GM12878 (cell line): Measurements from ENCODE around the gene MRPL33. TPM values are rescaled to one million over a fixed set of nuclear protein-coding genes. Genes with fewer than 3 reads are reported as not detected.
"Not testable (repeated sequence)": the region's sequence is repeated elsewhere in the genome, so short reads cannot be mapped to it uniquely, and the experiment has no call there.

Source experiments
- ATAC-seq: fragments of 200-7000 bp; cut with Tn5 transposase; 3 replicates; pipeline ENCODE4 v1.9.1; 2020; ENCODE audit warnings: mild to moderate bottlenecking, moderate library complexity
- BruUV-seq: library from RNA; stranded (reverse); fragments of 400-500 nt; replicated peaks from 2 replicates; lab custom pipeline; 2021; lab: Mats Ljungman, UMichigan
- CTCF ChIA-PET: fragments of 300-600 bp; sonication (Branson Sonifier 250); formaldehyde crosslinking; extraction: SDS; loops from one replicate; lab custom pipeline; 2021; ENCODE audit warnings: inconsistent platforms; lab: Yijun Ruan, JAX
- POLR2A ChIA-PET: fragments of 350-600 bp; formaldehyde crosslinking; extraction: SDS; loops from one replicate; lab custom pipeline; 2021; ENCODE audit warnings: inconsistent platforms; lab: Charles Lee
- RAD21 ChIA-PET: fragments of 300-600 bp; sonication (Branson Sonifier 250); formaldehyde crosslinking; loops from one replicate; lab custom pipeline; 2023; ENCODE audit warnings: antibody characterized with exemption; ENCODE audit not compliant: unreplicated experiment; lab: Charles Lee
- SMC1A ChIA-PET: fragments of 300-600 bp; sonication (Branson Sonifier 250); formaldehyde crosslinking; loops from one replicate; lab custom pipeline; 2023; ENCODE audit not compliant: unreplicated experiment, uncharacterized antibody; lab: Charles Lee
- DNase-seq: peaks from one replicate; pipeline ENCODE4 v3.0.0-alpha.2; 2011; ENCODE audit warnings: low read depth, low spot score
- FAIRE-seq: peaks from 3 replicates; lab custom pipeline; 2011; peaks lifted over from hg19 to GRCh38; lab: Jason Lieb, UNC
- H2AFZ ChIP-seq: 2 replicates; pipeline ENCODE4 v1.6.0; 2011; ENCODE audit warnings: low read depth, low read length, control low read depth; ENCODE audit not compliant: control insufficient read depth
- H3K27ac ChIP-seq: 2 replicates; pipeline ENCODE4 v1.5.1; 2011; ENCODE audit warnings: control low read depth; ENCODE audit not compliant: control insufficient read depth, insufficient read depth
- H3K27me3 ChIP-seq, 2 experiments: replicated peaks in 1 of 2; 2 replicates each; pipeline versions ENCODE4 v1.6.0 to v1.6.1; 2011; ENCODE audit warnings: low read length in 1 of 2; ENCODE audit not compliant: control insufficient read depth in 2 of 2, insufficient read depth in 2 of 2
- H3K36me3 ChIP-seq, 2 experiments: 2 replicates each; pipeline ENCODE4 v1.5.1; 2011; ENCODE audit warnings: low read length in 1 of 2; ENCODE audit not compliant: control insufficient read depth in 2 of 2, insufficient read depth in 2 of 2
- H3K4me1 ChIP-seq: 2 replicates; pipeline ENCODE4 v1.6.1; 2011; ENCODE audit warnings: mild to moderate bottlenecking, low read length, moderate library complexity, mixed read lengths; ENCODE audit not compliant: control insufficient read depth, insufficient read depth
- H3K4me2 ChIP-seq: 2 replicates; pipeline ENCODE4 v1.6.0; 2011; ENCODE audit warnings: control low read depth; ENCODE audit not compliant: control insufficient read depth, insufficient read depth
- H3K4me3 ChIP-seq: fragments of 200-600 bp; sonication (generic); 2 replicates; pipeline ENCODE4 v1.5.1; 2016
- H3K79me2 ChIP-seq: 2 replicates; pipeline ENCODE4 v1.6.0; 2011; ENCODE audit warnings: low read length; ENCODE audit not compliant: control insufficient read depth, insufficient read depth
- H3K9ac ChIP-seq: 2 replicates; pipeline ENCODE4 v1.8.0; 2011; ENCODE audit warnings: low read length, control low read depth, mixed read lengths; ENCODE audit not compliant: control insufficient read depth, insufficient read depth
- H3K9me3 ChIP-seq: replicated peaks from 3 replicates; pipeline ENCODE4 v1.5.1; 2011; ENCODE audit warnings: mild to moderate bottlenecking, low read length; ENCODE audit not compliant: control insufficient read depth, insufficient read depth
- H4K20me1 ChIP-seq: 2 replicates; pipeline ENCODE4 v1.6.0; 2011; ENCODE audit not compliant: control insufficient read depth, insufficient read depth
- GABPA ChIP-seq: IDR thresholded peaks from 2 replicates; pipeline ENCODE4 v1.6.1; 2014; ENCODE audit warnings: antibody characterized with exemption, low read depth, mild to moderate bottlenecking, inconsistent platforms
- WRNIP1 ChIP-seq: IDR thresholded peaks from 2 replicates; pipeline ENCODE4 v1.6.1; 2011; ENCODE audit warnings: low read depth, low read length, improper control_type of control experiment, borderline replicate concordance
- WGBS: methylation state at CpG from one replicate; pipeline ENCODE4 v1.1.6; 2016; ENCODE audit warnings: low lambda C conversion rate; ENCODE audit not compliant: insufficient replicate concordance, insufficient coverage; ENCODE audit errors: missing lambda C conversion rate; 5-methylcytosine and 5-hydroxymethylcytosine counted together
- in situ Hi-C: fragments of 300-500 bp; cut with MboI; formaldehyde crosslinking; loops from 9 replicates; pipeline ENCODE4 v1.14.3; 2018; ENCODE audit warnings: mixed read lengths
- intact Hi-C: fragments of 100-400 bp; cut with micrococcal nuclease; formaldehyde crosslinking; loops from one replicate; pipeline ENCODE4 v1.14.2; 2022; ENCODE audit not compliant: unreplicated experiment
- polyA plus RNA-seq, 11 experiments: library from polyadenylated mRNA; depleted of rRNA in 4 of 11; unstranded in 6 of 11; stranded (reverse) in 5 of 11; fragments of >200 nt; fragmentation: Nextera tagmentation in 4 of 11; fragmentation: Illumina TruSeq in 1 of 11; extraction: Ambion mirVana in 4 of 11; extraction: Trizol in 1 of 11; gene quantifications; 1 replicate in 1 of 11; 2 replicates in 10 of 11; pipeline versions ENCODE4 v1.2.1 to v1.2.3, GENCODE V29; 2011 to 2016; ENCODE audit warnings: inconsistent platforms in 2 of 11, missing spikeins in 2 of 11, low read depth in 1 of 11
- total RNA-seq, 4 experiments: library from RNA; depleted of rRNA in 3 of 4; stranded (reverse); fragments of >200 nt in 3 of 4; fragmentation: Illumina TruSeq in 1 of 4; extraction: Trizol in 1 of 4; gene quantifications; 2 replicates each; pipeline versions ENCODE4 v1.2.1 to v1.2.3, GENCODE V29; 2013 to 2021
- TF ChIP-seq, protein P1 (sequence below): IDR thresholded peaks from 2 replicates; pipeline ENCODE4 v1.6.1; 2011; ENCODE audit warnings: mild to moderate bottlenecking, low read depth, low read length, moderate library complexity; ENCODE audit not compliant: insufficient replicate concordance

MRPL33 gene
- total and polyA plus RNA-seq, 10 of the 15 experiments (the other 5 are each of a cell fraction or from before 2014, with no cell fraction given) = 50.1 to 318 (median 160) TPM

DNA sequence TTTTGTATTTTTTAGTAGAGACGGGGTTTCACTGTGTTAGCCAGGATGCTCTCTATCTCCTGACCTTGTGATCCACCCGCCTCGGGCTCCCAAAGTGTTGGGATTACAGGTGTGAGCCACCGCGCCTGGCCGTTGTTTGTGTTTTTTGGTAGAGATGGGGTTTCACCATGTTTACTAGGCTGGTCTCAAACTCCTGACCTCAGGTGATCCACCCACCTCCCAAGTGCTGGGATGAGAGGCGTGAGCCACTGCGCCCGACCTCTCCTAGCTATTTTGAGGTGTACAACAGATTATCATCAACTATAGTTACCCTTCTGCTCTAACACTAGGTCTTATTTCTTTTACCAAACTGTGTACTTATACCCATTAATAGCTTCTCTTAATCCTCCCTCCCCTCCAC is 28.9 kb upstream of the MRPL33 start:
- Histone ChIP-seq H3K79me2 (no peaks in the 10 kb centered on the region), H3K27ac (no peak overlapping the region), H4K20me1 (no peaks in the 10 kb centered on the region), H3K4me3 (no peak overlapping the region), H3K36me3 (no peaks in the 10 kb centered on the region), H3K27me3 (peaks cover 0 to 2% of the 10 kb centered on the region in 2 experiments; a peak in 1 of 4 replicates), H3K4me1 (no peaks in the 10 kb centered on the region), H3K9ac (no peak overlapping the region), H2AFZ (no peak overlapping the region), H3K9me3 (no peaks in the 10 kb centered on the region), H3K4me2 (no peak overlapping the region)
- ATAC-seq (no peak), FAIRE-seq (no peak), DNase-seq (no peak)
- ChIA-PET POLR2A (no interaction called here), RAD21 (no interaction called here), SMC1A (no interaction called here), CTCF (no interaction called here)
- TF ChIP-seq GABPA = no peak
- no peak for TF ChIP-seq WRNIP1
- TF ChIP-seq, protein P1, sequence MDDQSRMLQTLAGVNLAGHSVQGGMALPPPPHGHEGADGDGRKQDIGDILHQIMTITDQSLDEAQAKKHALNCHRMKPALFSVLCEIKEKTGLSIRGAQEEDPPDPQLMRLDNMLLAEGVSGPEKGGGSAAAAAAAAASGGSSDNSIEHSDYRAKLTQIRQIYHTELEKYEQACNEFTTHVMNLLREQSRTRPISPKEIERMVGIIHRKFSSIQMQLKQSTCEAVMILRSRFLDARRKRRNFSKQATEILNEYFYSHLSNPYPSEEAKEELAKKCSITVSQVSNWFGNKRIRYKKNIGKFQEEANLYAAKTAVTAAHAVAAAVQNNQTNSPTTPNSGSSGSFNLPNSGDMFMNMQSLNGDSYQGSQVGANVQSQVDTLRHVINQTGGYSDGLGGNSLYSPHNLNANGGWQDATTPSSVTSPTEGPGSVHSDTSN = no peak
- in situ Hi-C loops = no loop called here
- no TSS peak for BruUV-seq
- intact Hi-C loops = no loop called here
- WGBS = 82% methylated on average over 9 of the region's 9 CpGs

DNA sequence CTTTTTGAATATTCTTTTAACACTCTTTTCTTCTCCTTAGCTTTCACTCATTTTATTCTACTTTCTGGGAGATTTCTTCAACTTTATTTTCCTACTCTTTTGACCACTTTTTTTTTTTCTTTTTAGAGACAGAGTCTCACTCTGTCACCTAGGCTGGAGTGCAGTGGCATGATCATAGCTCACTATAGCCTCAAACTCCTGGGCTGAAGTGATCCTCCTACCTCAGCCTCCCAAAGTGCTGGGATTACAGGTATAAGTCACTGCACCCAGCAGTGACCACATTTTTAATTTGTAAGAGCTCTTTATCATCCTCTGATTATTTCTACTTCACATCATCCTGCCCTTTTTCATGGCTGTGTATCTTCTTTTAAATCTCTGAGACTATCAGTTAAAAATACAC is 26.0 kb upstream of the MRPL33 start:
- FAIRE-seq, H3K27me3 ChIP-seq, ATAC-seq, H2AFZ ChIP-seq, DNase-seq, H3K4me2 ChIP-seq, H3K4me1 ChIP-seq, H3K36me3 ChIP-seq, H3K4me3 ChIP-seq, in situ Hi-C loops, BruUV-seq, H3K27ac ChIP-seq, POLR2A ChIA-PET, H3K79me2 ChIP-seq, RAD21 ChIA-PET, H3K9ac ChIP-seq, intact Hi-C loops, H4K20me1 ChIP-seq, H3K9me3 ChIP-seq: not testable (repeated sequence)
- CTCF ChIA-PET = interaction anchor here (0.6 to 0.7 kb wide), 4 partner anchors 22 to 1107 kb away, joined by 3 to 4 read pairs (median 3); no protein-coding TSS in a partner anchor
- SMC1A ChIA-PET = interaction anchor here (1.0 kb wide), 1 partner anchor 11 kb away, joined by 6 read pairs; no protein-coding TSS in a partner anchor
